Measurements from ENCODE around the gene PGA5. TPM values are rescaled to one million over a fixed set of nuclear protein-coding genes. Genes with fewer than 3 reads are reported as not detected.
"Not testable (repeated sequence)": the region's sequence is repeated elsewhere in the genome, so short reads cannot be mapped to it uniquely, and the experiment has no call there.

The PGA5 gene
- total RNA-seq, 1 donor from 2014 or later = not detected

DNA sequence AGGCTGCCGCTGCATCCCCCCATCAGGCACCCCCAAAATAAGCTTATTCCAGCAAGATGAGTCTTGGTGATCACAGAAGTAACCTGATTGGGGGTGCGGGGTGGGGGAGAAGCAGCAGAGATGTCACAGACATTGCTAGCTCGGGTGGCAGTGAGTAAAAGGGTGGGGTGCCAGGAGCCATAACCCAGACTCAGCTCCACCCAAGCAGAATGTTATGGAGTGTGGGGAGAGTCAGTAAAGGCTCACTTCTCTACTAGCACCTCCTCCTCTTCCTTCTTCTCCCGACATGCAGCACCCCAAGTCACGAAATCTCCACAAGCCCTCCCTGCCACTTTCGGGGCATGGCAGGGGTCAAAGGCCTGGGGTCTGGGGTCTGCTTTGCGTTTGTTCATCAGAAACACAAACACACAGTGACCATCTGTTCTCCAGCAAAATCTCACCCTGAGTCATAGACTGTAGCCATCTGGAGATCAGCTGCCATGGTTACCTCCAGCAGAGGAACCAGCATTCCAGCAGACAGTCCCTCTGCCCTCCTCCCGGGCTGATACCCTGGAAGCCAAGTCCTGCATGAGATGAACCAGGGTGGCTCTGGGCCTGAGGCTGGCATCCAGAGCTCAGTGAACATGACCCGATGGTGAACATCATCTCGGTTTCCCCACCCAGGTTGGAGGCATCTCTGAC is 14.4 kb upstream of the PGA5 start:
- not testable (repeated sequence) for DNase-seq (ENCODE audit: low read depth in 2 of 2)

DNA sequence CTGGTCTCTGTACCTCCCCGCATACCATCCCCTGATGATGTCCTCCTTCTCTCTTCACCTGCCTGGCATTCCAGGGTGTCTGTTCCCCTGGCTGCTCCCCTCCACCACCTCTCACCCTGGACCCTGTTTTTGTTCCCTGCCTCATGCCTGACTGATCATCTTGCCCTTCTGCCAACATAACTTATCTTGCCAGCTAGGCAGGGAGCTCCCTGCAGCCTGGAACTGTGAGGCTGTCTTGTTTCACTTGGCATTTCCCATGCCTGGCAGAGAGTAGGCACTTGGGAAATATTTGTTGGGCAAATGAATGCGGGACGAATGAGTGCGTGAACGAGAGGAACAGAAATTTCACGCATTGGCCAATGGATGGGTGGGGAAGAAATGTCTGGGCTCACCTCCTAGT is 11.5 kb upstream of the PGA5 start:
- not testable (repeated sequence) for DNase-seq (ENCODE audit: low read depth in 2 of 2)

DNA sequence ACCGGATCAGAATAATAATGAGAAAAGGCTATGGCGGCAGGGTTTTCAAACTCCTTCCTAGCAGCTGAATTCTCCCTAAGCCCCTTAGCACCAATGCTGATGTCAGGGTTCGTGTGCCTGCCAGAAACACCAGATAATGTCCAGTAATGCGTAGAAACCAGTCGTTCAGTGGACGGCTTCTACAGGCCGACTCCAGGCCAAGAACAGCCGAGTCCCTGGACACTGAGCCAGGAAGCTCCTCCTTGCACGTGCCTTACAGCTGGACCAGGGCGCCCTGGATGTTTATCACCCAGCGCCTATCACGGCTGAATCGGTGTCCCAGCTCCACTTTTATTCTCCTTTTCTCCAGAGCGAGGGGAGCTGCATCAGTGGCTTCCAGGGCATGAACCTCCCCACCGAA is 9.9 kb upstream of the PGA5 start:
- DNase-seq (ENCODE audit: low read depth in 2 of 2) = not testable (repeated sequence)

DNA sequence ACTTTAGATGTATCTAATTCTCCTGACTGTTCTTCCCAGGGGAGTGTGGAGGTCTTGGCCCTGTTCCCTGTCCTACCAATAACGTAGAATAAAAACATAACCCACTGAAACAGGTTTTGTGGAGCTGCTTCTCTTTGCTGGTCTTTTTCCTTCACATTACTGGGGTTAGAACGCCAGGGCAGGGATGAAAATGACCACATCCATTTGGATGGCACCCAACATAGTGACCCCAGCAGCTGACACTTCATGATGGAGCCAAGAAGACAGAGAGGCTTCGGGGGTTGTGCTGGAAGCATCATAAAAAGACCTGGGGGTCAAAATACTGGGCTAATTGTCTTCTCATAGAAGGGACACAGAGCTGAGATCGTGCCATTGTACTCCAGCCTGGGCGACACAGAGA is 9.4 kb upstream of the PGA5 start:
- DNase-seq (ENCODE audit: low read depth in 2 of 2) = not testable (repeated sequence)

DNA sequence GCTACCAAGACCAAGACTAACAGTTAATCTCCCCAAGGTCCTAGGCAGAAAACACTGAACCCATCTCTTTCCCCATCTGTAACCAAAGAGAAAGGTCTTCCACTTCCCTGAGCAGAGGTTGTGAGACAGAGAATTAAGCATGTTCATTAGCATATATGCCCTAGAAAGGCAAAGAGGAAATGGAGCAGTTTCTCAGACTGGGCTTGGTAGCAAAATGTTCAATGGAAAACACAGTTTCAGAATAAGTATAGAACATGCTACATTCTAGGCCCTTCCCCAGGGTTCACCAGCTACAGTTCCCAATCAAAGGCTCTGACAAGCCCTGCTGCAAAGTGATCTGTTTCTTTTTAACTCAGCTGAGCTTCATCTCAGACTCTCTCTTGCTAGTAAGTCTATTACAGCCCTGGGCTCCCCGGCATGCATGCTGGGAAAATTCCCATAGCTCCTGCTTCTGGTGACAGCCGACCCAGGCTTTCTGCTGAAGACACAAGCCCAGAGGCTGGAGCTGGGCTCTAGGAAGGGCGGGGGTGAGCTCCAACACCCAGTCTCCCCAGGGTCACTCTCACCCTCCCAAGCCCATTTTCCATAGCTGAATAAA is 8.3 kb upstream of the PGA5 start:
- not testable (repeated sequence) for DNase-seq (ENCODE audit: low read depth in 2 of 2)

DNA sequence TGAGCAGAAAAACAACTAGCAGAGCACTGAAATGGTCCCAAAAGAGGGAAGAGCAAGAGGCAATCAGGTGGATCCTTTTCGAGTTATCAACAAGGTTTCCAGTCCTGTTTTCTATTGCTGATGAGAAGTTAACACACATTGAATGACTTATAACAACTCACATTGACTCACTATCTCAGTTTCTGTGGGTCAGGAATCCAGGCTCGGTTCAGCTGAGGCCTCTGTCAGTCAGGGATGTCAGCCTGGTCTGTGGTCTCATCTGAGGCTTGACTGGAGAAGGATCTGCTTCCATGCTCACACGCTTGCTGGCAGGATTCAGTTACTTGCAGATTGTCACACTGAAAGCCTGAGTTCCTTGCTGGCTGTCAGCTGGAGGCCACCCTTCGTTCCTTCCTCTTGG is 3.8 kb upstream of the PGA5 start:
- not testable (repeated sequence) for DNase-seq (ENCODE audit: low read depth in 2 of 2)

DNA sequence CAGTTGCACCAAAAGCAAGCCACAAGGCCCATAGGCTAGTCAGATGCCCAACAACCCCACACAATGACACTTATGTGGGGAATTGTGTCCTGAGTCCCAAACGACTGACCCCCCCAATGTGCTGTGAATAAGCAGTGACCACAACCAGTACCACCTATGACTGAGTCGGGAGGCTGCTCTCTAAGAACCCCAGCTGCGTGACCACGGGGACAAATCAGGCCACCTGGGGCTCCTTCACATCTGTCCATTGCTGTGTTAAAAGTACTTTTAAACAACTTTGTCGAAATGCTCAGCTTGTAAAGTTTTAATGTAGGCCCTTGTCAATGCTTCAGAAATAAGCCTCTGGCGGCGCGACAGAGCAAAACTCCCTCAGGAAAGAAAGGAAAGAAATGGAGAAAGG is 687 bp upstream of the PGA5 start:
- not testable (repeated sequence) for DNase-seq (ENCODE audit: low read depth in 2 of 2)

DNA sequence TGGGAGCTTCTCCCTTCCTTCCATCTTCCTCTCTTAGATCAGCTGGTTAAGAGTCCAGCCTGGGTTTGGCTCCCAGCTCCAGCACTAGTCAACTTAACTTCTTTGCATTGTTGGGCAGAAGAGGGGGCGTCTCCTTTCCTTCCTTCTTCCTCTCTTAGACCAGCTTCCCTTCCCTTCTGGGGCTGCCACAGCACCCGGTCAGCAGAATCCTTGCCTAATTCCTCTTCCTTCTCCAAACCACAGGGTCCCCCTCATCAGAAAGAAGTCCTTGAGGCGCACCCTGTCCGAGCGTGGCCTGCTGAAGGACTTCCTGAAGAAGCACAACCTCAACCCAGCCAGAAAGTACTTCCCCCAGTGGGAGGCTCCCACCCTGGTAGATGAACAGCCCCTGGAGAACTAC is 551 bp downstream of the PGA5 start:
- not testable (repeated sequence) for DNase-seq (ENCODE audit: low read depth in 2 of 2)

DNA sequence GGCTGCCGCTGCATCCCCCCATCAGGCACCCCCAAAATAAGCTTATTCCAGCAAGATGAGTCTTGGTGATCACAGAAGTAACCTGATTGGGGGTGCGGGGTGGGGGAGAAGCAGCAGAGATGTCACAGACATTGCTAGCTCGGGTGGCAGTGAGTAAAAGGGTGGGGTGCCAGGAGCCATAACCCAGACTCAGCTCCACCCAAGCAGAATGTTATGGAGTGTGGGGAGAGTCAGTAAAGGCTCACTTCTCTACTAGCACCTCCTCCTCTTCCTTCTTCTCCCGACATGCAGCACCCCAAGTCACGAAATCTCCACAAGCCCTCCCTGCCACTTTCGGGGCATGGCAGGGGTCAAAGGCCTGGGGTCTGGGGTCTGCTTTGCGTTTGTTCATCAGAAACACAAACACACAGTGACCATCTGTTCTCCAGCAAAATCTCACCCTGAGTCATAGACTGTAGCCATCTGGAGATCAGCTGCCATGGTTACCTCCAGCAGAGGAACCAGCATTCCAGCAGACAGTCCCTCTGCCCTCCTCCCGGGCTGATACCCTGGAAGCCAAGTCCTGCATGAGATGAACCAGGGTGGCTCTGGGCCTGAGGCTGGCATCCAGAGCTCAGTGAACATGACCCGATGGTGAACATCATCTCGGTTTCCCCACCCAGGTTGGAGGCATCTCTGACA is 4.4 kb downstream of the PGA5 start:
- DNase-seq (ENCODE audit: low read depth in 2 of 2) = not testable (repeated sequence)

DNA sequence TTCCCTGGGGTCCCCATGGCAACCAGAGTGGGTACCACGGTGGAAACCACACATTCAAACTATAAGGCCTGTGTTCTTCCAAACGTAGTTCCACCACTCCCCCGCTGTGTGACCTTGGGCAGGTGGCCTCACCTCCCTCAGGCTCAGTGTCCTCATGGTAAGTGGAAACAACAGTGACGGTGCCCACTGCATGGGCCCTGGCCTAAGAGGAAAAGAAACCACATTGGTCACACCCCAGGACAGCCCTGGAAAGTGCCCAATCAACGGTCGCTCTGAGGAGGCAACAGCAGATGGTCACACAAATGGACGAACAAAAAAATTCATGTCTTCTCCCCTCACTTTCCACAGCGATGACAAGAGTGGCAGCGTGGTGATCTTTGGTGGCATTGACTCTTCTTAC is 7.1 kb downstream of the PGA5 start:
- not testable (repeated sequence) for DNase-seq (ENCODE audit: low read depth in 2 of 2)

DNA sequence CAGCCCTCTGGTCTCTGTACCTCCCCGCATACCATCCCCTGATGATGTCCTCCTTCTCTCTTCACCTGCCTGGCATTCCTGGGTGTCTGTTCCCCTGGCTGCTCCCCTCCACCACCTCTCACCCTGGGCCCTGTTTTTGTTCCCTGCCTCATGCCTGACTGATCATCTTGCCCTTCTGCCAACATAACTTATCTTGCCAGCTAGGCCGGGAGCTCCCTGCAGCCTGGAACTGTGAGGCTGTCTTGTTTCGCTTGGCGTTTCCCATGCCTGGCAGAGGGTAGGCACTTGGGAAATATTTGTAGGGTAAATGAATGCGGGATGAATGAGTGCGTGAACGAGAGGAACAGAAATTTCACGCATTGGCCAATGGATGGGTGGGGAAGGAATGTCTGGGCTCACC is 8.2 kb downstream of the PGA5 start:
- DNase-seq (ENCODE audit: low read depth in 2 of 2) = not testable (repeated sequence)

DNA sequence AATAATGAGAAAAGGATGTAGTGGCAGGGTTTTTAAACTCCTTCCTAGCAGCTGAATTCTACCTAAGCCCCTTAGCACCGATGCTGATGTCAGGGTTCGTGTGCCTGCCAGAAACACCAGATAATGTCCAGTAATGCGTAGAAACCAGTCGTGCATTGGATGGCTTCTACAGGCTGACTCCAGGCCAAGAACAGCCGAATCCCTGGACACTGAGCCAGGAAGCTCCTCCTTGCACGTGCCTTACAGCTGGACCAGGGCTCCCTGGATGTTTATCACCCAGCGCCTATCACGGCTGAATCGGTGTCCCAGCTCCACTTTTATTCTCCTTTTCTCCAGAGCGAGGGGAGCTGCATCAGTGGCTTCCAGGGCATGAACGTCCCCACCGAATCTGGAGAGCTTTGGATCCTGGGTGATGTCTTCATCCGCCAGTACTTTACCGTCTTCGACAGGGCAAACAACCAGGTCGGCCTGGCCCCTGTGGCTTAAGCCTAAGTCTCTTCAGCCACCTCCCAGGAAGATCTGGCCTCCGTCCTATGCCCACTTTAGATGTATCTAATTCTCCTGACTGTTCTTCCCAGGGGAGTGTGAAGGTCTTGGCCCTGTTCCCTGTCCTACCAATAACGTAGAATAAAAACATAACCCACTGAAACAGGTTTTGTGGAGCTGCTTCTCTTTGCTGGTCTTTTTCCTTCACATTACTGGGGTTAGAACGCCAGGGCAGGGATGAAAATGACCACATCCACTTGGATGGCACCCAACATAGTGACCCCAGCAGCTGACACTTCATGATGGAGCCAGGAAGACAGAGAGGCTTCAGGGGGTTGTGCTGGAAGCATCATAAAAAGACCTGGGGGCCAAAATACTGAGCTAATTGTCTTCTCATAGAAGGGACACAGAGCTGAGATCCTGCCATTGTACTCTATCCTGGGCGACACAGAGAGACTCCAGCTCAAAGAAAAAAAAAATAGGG is 10.1 kb downstream of the PGA5 start:
- DNase-seq (ENCODE audit: low read depth in 2 of 2) = not testable (repeated sequence)

DNA sequence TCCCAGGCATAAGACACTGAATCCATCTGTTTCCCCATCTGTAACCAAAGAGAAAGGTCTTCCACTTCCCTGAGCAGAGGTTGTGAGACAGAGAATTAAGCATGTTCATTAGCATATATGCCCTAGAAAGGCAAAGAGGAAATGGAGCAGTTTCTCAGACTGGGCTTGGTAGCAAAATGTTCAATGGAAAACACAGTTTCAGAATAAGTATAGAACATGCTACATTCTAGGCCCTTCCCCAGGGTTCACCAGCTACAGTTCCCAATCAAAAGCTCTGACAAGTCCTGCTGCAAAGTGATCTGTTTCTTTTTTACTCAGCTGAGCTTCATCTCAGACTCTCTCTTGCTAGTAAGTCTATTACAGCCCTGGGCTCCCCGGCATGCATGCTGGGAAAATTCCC is 11.4 kb downstream of the PGA5 start:
- DNase-seq (ENCODE audit: low read depth in 2 of 2) = not testable (repeated sequence)

DNA sequence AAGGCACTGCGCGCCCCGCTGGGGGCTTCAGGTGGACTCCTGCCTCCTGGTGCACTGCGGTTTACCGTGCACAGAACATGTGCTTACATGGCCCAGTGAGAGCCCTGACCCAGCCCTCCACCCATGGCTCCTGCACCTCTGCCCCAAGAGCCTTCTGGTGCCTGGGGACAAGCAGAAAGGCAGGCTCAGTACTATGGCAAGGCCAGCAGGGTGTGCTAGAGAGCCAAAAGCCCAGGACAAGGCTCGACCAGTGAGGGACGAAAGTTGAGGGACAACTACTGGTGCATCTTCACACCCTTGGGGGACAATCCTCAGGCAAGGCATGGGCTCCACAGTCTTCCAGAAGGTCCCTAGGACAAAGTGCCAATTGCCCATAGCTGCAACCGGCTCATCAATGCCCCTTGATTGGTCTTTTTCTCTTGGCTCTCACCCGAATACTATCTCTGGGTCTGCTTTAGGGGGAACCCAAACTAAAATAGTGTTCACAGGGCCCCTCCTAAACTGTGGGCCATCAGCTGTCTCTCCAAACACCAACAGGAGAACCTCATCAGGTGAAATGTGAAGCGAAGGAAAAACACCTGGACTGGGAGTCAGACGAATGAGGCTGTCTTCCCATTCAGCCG is 13.5 kb downstream of the PGA5 start:
- DNase-seq (ENCODE audit: low read depth in 2 of 2) = peak; percentile 45 to 66

DNA sequence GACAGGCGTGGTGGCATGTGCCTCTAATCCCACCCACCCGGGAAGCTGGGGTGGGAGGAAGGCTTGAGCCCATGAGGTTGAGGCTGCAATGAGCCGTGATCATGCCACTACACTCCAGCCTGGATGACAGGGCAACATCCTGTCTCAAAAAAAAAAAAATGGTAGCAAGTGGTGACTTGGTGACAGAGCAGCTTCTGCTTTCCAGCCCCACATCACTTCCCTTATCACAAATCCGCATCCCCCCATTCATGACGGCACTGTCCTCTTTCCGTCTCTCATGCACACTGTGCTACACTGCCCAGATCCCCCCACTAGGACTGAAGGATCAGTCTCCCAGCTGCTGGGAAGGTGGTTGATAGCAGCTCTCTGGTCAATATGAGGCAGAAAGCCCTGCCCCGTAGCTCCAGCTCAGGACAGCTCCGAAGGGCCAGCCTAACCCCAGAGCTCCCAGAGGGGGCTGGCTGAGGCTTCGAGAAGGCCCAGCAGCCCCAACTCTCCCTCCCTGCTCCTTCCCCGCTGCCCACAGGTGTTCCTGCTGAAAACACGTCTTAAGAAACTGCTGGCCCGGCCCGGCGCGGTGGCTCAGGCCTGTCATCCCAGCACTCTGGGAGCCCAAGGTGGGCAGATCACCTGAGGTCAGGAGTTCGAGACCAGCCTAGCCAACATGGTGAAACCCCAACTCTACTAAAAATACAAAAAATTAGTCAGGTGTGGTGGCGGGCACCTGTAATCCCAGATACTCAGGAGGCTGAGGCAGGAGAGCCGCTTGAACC is 15.9 kb downstream of the PGA5 start:
- DNase-seq (ENCODE audit: low read depth in 2 of 2) = no peak

DNA sequence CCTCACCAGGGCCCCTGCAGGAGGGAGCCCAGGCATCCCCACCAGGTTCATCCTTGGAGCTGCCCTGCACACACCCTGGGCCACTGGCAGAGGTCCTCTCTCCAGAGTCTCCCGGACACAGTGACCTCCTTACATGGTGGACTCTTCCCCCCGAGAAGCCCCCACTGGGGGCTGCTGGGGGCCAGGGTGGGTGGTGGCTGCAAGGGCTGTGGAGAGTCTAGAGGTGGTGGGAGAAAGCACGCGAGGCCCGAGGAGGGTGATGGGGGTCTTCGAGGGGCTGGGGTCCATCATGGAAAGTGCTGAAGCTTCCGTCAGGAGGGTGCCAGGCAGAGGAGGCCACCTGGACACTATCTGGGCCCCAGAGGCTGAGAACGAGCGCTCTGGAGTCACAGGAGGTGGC is 17.6 kb downstream of the PGA5 start:
- no peak for DNase-seq (ENCODE audit: low read depth in 2 of 2)

DNA sequence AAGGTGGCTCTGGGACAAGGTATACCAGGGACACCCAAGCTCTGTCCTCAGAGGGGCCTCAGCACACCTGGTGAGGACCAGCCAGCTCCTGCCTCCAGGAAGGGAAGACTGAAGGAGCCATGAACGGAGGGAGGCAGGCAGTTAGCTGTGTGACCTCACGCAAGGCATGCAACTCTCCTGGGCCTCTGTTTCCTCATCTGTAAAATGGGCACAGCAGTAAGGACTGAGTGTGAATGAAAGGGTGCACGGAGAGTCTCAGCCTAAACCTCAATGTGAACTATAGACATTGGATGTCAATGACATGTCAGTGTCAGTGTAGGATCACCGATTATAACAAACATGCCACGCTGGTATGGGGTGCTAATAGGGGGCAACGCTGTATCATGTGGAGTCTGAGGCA is 18.4 kb downstream of the PGA5 start:
- DNase-seq (ENCODE audit: low read depth in 2 of 2) = no peak

DNA sequence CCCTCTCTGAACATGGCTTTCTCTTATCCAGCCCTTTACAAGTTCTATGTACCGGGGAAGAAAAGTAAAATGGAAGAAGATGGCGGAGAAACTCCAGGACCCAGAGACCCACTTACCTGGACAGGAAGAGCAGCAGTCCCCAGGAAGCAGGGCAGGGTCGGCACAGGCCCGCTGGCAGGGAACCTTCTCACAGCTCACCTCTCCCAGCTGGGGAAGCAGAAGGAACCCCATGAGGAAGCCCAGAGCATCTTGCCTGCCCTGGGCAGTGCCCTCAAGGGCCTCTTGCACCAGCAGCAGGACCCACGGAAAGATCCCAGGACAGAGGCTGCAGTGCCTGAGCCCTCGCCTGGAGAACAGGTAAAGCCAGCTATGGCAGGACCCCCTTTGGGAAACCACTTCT is 23.4 kb downstream of the PGA5 start:
- DNase-seq (ENCODE audit: low read depth in 2 of 2) = no peak

DNA sequence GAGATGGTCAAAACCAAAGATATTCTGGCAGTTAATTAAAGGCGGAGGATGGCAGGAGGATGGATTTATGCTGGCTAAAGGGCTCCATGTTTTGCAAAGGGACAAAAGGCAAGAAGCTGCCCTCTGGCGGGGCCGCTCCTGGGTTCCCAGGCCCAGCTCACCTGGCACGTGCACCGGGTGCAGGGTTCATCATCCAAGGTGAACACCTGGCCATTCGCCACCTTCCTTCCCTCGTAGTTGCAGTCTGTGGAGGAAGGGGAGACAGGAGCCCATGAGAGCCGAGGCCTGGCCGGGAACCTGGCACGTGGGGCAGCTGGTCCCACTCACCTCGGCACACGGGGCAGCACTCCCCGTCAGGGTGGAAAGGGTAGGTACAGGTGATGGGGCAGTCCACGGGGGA is 23.8 kb downstream of the PGA5 start:
- DNase-seq (ENCODE audit: low read depth in 2 of 2) = no peak

DNA sequence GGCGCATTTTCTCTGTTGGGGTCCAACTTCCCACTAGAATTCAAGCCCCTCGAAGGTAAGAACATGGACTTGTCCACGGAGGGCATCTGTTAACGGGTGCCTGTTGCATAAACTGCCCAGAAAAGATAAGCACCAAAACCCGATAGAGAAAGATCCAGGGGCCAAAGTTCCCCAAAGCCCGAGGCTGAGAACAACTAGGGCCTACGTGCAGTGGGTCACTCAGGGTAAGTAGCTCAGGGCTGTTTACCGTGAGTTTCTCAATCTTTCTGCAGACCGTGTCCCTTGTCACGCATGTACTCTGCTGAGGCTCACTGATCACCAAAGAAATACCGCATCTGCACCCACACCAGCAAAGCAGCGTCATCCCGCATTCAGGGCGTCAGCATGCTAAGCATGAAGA is 24.4 kb downstream of the PGA5 start:
- no peak for DNase-seq (ENCODE audit: low read depth in 2 of 2)
